B cell (primary cell): ENCODE measurements around the gene MSH5. TPM values are rescaled to one million over a fixed set of nuclear protein-coding genes. Genes with fewer than 3 reads are reported as not detected.

Experiments
- ATAC-seq: fragments of 200-7000 bp; cut with Tn5 transposase; one replicate; pipeline ENCODE4 v1.10.0; 2021; ENCODE audit warnings: low read depth, mild to moderate bottlenecking, moderate number of reproducible peaks, moderate library complexity
- CTCF ChIA-PET: fragments of 350-600 bp; sonication (Branson Sonifier 250); formaldehyde crosslinking; loops from one replicate; lab custom pipeline; 2021; ENCODE audit warnings: antibody characterized with exemption, inconsistent platforms; lab: Charles Lee
- POLR2A ChIA-PET: fragments of 350-600 bp; sonication (Branson Sonifier 250); formaldehyde crosslinking; loops from one replicate; lab custom pipeline; 2021; ENCODE audit warnings: antibody characterized with exemption; lab: Charles Lee
- DNase-seq: peaks from one replicate; pipeline ENCODE4 v3.0.0; 2013
- H2AFZ ChIP-seq: 2 replicates; pipeline ENCODE4 v1.6.1; 2012; ENCODE audit warnings: mild to moderate bottlenecking, low read depth, low read length; ENCODE audit not compliant: insufficient read depth, poor library complexity, severe bottlenecking
- H3K27ac ChIP-seq, 2 donors: 1 replicate in 1 of 2; 2 replicates in 1 of 2; pipeline ENCODE4 v1.5.1; 2012 to 2013; ENCODE audit warnings: low read length in 2 of 2, mild to moderate bottlenecking in 2 of 2, moderate library complexity in 1 of 2
- H3K27me3 ChIP-seq, 4 experiments: fragments of 200-600 bp in 1 of 4; sonication (generic) in 1 of 4; replicated peaks in 1 of 4; 1 replicate in 2 of 4; 2 replicates in 2 of 4; pipeline versions ENCODE4 v1.6.1 to v1.7.0; 2013 to 2016; ENCODE audit warnings: low read length in 3 of 4, mild to moderate bottlenecking in 2 of 4, mixed read lengths in 1 of 4, moderate library complexity in 1 of 4; ENCODE audit not compliant: insufficient read depth in 4 of 4, control insufficient read depth in 3 of 4; ENCODE audit errors: control extremely low read depth in 1 of 4
- H3K36me3 ChIP-seq, 2 experiments: replicated peaks in 1 of 2; 1 replicate in 1 of 2; 2 replicates in 1 of 2; pipeline versions ENCODE4 v1.6.1 to v1.7.1; 2013; ENCODE audit warnings: low read length in 1 of 2; ENCODE audit not compliant: insufficient read depth in 2 of 2, control insufficient read depth in 1 of 2; ENCODE audit errors: control extremely low read depth in 1 of 2, extremely low read depth in 1 of 2
- H3K4me1 ChIP-seq, 2 donors: fragments of 200-600 bp in 1 of 2; sonication (generic) in 1 of 2; 1 replicate in 1 of 2; 2 replicates in 1 of 2; pipeline versions ENCODE4 v1.5.1 to v1.6.1; 2013 to 2017; ENCODE audit warnings: low read length in 2 of 2; ENCODE audit not compliant: control insufficient read depth in 2 of 2, insufficient read depth in 2 of 2
- H3K4me2 ChIP-seq: replicated peaks from 2 replicates; pipeline ENCODE3; 2012; ENCODE audit warnings: mild to moderate bottlenecking, low read depth, low read length; ENCODE audit not compliant: poor library complexity, severe bottlenecking
- H3K4me3 ChIP-seq, 5 experiments: fragments of 200-600 bp in 1 of 5; sonication (generic) in 1 of 5; 1 replicate in 3 of 5; 2 replicates in 2 of 5; pipeline versions ENCODE4 v1.5.1 to v1.7.0; 2011 to 2016; ENCODE audit warnings: low read length in 4 of 5, mild to moderate bottlenecking in 4 of 5, low read depth in 2 of 5, control low read depth in 1 of 5, moderate library complexity in 1 of 5; ENCODE audit not compliant: insufficient read depth in 1 of 5; ENCODE audit errors: control extremely low read depth in 1 of 5, extremely low read depth in 1 of 5
- H3K79me2 ChIP-seq: fragments of 200-600 bp; sonication (generic); one replicate; pipeline ENCODE4 v1.6.0; 2016; ENCODE audit warnings: low read length; ENCODE audit not compliant: control insufficient read depth, insufficient read depth
- H3K9ac ChIP-seq: fragments of 200-600 bp; sonication (generic); 2 replicates; pipeline ENCODE4 v1.6.1; 2017; ENCODE audit warnings: mild to moderate bottlenecking, low read length, moderate library complexity
- H3K9me3 ChIP-seq, 3 donors: one replicate each; pipeline versions ENCODE4 v1.6.1 to v1.7.1; 2013; ENCODE audit warnings: low read length in 2 of 3; ENCODE audit not compliant: control insufficient read depth in 2 of 3, insufficient read depth in 1 of 3; ENCODE audit errors: control extremely low read depth in 1 of 3
- H4K20me1 ChIP-seq: 2 replicates; pipeline ENCODE4 v1.6.0; 2012; ENCODE audit warnings: mild to moderate bottlenecking, low read length; ENCODE audit not compliant: insufficient read depth, control insufficient read depth, poor library complexity, severe bottlenecking
- H3K27ac Mint-ChIP-seq: one replicate; pipeline ENCODE4 v1.8.0; 2021; ENCODE audit warnings: mixed read lengths
- H3K27me3 Mint-ChIP-seq: one replicate; pipeline ENCODE4 v1.8.0; 2021; ENCODE audit warnings: mixed read lengths
- H3K4me1 Mint-ChIP-seq: one replicate; pipeline ENCODE4 v1.8.0; 2021; ENCODE audit warnings: mixed read lengths
- H3K4me3 Mint-ChIP-seq: one replicate; pipeline ENCODE4 v1.8.0; 2021; ENCODE audit warnings: mixed read lengths
- H3K9me3 Mint-ChIP-seq: one replicate; pipeline ENCODE4 v1.8.0; 2022; ENCODE audit warnings: mixed read lengths; ENCODE audit not compliant: insufficient read depth
- CTCF ChIP-seq: fragments of 200-600 bp; IDR thresholded peaks from one replicate; pipeline ENCODE4 v1.8.0; 2022; ENCODE audit warnings: antibody characterized with exemption, mild to moderate bottlenecking
- EZH2 ChIP-seq: IDR thresholded peaks from 2 replicates; pipeline ENCODE4 v1.6.1; 2012; ENCODE audit warnings: borderline replicate concordance, low read depth, mild to moderate bottlenecking, moderate library complexity, low read length; ENCODE audit not compliant: insufficient read depth, poor library complexity, severe bottlenecking
- WGBS: methylation state at CpG from one replicate; pipeline ENCODE4 v1.1.5; 2013; ENCODE audit warnings: missing lambda C conversion rate; ENCODE audit not compliant: insufficient coverage; 5-methylcytosine and 5-hydroxymethylcytosine counted together
- intact Hi-C: fragments of 100-400 bp; cut with micrococcal nuclease; formaldehyde crosslinking; loops from one replicate; pipeline ENCODE4 v1.10.0; 2022
- polyA plus RNA-seq: library from polyadenylated mRNA; depleted of rRNA; stranded (reverse); fragments of >200 nt; gene quantifications from 2 replicates; pipeline ENCODE4 v1.2.3, GENCODE V29; 2012
- total RNA-seq, 2 donors: library from RNA; stranded (reverse); fragments of 120-200 nt in 1 of 2; gene quantifications; 1 replicate in 1 of 2; 2 replicates in 1 of 2; pipeline versions ENCODE4 v1.2.3 to v1.2.4, GENCODE V29; 2013 to 2022

MSH5 gene
- total and polyA plus RNA-seq, 2 donors (not counting 1 experiment from before 2014, with no cell fraction given) = 49.9 to 51.6 TPM

GRCh38 chr6:31775633-31776484, 36.1 kb downstream of the MSH5 start:
- CTCF ChIA-PET = interaction anchor here (1.0 to 1.6 kb wide), 5 partner anchors 11 to 39 kb away, joined by 3 to 4 read pairs (median 3); partner anchors contain the start of gene VARS1
- Mint-ChIP-seq H3K27me3 (no peaks in the 10 kb centered on the region), H3K27ac (peak overlapping the region; percentile 90), H3K4me3 (peak overlapping the region; percentile 60), H3K4me1 (peaks cover 26% of the 10 kb centered on the region), H3K9me3 (no peaks in the 10 kb centered on the region)
- H3K4me2 ChIP-seq = no peak overlapping the region
- H2AFZ ChIP-seq = no peak overlapping the region
- no peaks in the 10 kb centered on the region for H3K9me3 ChIP-seq
- H3K4me1 ChIP-seq = peaks cover 15 to 30% of the 10 kb centered on the region in 2 donors
- POLR2A ChIA-PET = interaction anchor here (1.0 kb wide), 1 partner anchor 14 kb away, joined by 3 read pairs; no protein-coding TSS in a partner anchor
- intact Hi-C loops = loop anchor here (2.0 kb wide), 2 partner anchors 19 to 37 kb away; partner anchors contain the start of gene VARS1
- TF ChIP-seq CTCF = no peak
- no peak for TF ChIP-seq EZH2
- H3K36me3 ChIP-seq = peaks cover 0 to 29% of the 10 kb centered on the region in 2 experiments
- H3K4me3 ChIP-seq = no peak overlapping the region
- WGBS = 96% methylated on average over 31 of the region's 32 CpGs
- H3K27me3 ChIP-seq = no peaks in the 10 kb centered on the region
- DNase-seq (no peak), ATAC-seq (no peak)
- H4K20me1 ChIP-seq = no peaks in the 10 kb centered on the region
- H3K27ac ChIP-seq = peak overlapping the region; percentile 66 to 67
- no peak overlapping the region for H3K9ac ChIP-seq
- no peaks in the 10 kb centered on the region for H3K79me2 ChIP-seq
